GM20431 (cell line): ENCODE results near the gene HSPA9.
"Not testable (repeated sequence)": the region's sequence is repeated elsewhere in the genome, so short reads cannot be mapped to it uniquely, and the experiment has no call there.

Source experiments
- in situ Hi-C: fragments of 300-500 bp; cut with MseI, MboI; formaldehyde crosslinking; loops from one replicate; pipeline ENCODE4 v1.15.0; 2020; ENCODE audit warnings: low sequenced_read_pairs; ENCODE audit not compliant: unreplicated experiment

Gene HSPA9

GRCh38 chr5:138538943-138539627 is 36.1 kb downstream of the HSPA9 start:
- in situ Hi-C loops: no loop called here

DNA sequence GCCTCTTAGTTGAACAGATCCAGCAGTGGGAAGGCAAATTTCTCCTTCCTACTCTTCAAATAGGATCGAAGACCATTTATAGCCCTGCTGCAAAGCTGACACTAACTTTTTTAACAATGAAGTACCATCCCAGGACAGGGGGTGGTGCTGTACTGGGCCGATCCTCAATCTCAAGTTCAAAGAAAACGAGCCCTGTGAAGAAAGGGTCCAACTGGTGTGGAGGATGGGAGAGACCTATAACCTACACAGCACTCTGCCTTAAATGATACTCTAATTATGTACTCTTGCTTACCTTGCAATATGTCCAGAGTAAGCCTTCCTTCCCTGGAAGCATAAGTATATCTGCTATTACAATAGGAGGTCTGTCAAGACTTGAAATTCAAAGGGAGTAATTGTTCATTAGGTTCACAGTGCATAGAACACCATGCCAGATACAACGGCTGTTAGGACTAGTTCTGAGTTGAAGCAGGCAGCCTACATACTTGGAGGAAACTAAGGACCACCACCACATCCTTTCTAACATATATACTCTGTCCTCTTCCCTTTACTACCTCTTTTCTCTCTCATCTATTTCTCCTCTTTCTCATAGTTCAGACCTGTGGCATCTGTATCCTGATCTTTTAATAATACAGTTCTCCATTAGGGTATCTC is 38.4 kb downstream of the HSPA9 start:
- in situ Hi-C loops: no loop called here

DNA sequence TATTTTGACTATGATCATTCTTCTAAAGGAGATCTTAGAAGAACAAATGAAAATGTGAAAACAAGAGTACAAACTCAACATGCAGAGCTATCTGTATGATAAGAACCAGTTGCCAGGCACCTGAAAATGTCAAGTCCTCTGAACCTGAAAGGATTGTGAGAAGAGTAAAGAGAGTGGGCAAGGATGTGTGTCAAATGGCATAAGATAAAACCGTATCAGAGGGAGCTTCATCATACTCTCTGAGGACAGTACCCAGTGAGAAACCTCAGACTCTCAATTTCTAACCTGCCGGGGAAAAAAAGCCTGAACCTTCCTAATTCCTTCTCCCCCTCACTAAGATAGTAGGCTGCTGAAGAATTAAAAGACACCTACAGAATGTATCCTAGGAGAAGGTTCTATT is 39.0 kb downstream of the HSPA9 start:
- in situ Hi-C loops: no loop called here

GRCh38 chr5:138533973-138534941 is 40.9 kb downstream of the HSPA9 start:
- in situ Hi-C loops: no loop called here

DNA sequence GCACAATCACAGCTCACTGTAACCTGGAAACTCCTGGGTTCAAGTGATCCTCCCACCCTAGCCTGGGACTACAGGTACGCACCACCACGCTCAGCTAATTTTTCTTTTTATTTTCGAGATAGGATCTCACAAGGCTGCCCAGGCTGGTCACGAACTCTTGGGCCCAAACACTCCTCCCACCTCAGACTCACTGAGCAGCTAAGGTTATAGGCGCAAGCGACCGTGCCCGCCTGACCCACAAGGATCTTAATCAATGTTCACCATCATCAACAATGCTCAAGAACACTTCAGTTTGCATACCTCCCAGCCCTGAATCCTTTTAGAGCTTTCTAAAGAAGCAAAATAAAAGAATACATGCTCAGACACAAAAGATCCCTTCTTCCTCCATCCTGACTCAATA is 45.4 kb downstream of the HSPA9 start:
- in situ Hi-C loops: no loop called here

GRCh38 chr5:138528744-138529469 is 46.3 kb downstream of the HSPA9 start:
- in situ Hi-C loops: no loop called here

- in situ Hi-C loops: no loop called here
Observed at GRCh38 chr5:138528208-138528607, 47.0 kb downstream of the HSPA9 start.

GRCh38 chr5:138527170-138527569 is 48.0 kb downstream of the HSPA9 start:
- in situ Hi-C loops: no loop called here

DNA sequence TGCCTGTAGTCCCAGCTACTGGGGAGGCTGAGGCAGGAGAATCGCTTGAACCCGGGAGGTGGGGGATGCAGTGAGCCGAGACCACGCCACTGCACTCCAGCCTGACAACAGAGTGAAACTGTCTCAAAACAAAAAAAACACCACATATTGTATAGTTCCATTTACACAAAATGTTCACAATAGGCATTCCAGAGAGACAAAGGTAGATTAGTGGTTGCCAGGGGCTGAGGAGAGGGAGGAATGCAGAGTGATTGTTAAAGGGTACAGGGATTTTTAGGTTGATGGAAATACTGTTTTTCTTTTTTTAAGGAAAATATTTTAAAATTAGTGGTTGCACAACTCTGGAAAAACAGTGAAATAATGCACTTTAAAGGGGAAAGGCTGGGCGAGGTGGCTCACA is 51.8 kb downstream of the HSPA9 start:
- in situ Hi-C loops: no loop called here

GRCh38 chr5:138520971-138521370 is 54.2 kb downstream of the HSPA9 start:
- in situ Hi-C loops: no loop called here

DNA sequence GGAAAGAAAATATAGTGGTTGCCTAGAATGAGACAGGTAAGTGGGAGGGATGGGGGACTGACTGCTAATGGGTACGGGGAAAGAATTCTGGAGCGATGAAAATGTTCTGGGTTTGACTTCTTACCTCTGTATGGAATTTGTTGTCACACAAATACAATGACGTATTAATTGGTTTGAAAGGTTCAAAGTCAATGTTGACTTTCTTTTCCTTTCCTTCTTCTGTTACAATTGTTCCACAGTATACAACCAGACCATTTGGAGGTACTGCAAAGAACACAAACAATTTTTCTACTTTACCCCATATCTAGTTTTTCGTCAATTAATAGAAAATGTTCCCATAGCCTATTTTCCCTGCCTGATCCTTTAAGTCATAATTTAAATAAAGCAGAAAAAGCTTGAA is 57.8 kb downstream of the HSPA9 start:
- in situ Hi-C loops: no loop called here

DNA sequence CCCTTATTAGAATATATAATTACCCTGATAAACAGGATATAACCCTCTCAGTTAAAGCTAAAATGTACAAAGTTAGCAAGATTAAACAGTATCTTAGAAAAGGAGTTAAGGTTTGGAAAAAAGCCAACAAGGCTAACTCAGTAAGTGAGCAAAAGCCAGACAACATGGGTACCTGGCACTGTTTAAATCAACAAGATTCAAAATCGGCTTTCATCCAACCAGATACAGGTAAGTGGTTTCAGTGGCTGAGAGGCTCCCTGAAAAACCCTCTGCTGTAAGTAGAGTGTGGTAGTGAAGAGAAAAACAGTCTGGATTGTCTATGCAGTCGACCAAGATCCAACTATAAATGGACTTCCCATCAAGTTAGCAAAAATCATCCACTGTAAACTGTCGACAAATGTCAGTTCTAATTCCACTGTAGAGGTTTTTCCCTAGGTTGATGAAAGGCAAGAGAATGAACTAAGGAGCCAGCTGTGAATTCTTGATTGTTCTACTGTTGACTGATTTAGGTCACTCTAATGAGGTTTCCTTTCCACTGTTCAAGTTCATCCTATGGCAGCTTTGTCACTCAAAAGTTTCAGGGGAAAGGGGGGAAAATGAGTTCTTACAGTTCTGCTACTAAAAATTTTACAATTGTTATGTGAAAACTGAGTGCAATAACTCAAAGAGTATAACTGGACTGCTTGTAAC is 59.5 kb downstream of the HSPA9 start:
- in situ Hi-C loops: no loop called here

GRCh38 chr5:138514021-138514420 is 61.2 kb downstream of the HSPA9 start:
- in situ Hi-C loops: no loop called here

- in situ Hi-C loops: no loop called here
Observed at GRCh38 chr5:138508958-138509357, 66.2 kb downstream of the HSPA9 start.

GRCh38 chr5:138507485-138507884 is 67.7 kb downstream of the HSPA9 start:
- in situ Hi-C loops: not testable (repeated sequence)

- in situ Hi-C loops: no loop called here
Observed at GRCh38 chr5:138506370-138507306, 68.6 kb downstream of the HSPA9 start.

DNA sequence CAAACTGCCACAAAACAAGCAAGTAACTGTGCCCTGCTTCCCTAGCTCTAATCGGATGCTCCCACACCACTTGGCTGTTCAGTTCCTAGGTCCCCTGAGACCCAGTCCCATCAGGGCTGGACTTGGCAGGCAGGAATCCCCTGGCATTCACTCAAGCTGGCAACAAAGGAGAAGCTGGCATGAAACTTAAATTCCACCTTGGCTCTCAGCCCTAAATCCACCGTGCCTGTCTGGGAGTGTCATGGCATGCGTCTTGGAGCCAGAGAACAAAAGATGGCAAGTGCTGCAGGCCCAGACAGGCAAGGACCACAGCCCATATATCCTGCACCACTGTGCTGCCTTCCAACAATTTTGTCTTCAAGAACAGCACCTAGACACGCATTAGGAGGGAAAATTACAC is 70.4 kb downstream of the HSPA9 start:
- in situ Hi-C loops: no loop called here
